NCI-H524 (cell line): Measurements from ENCODE around the gene TRIO.

Experiments used
- DNase-seq, 2 experiments: peaks; one replicate each; lab custom pipeline; 2025; lab: John Stamatoyannopoulos, UW

TRIO gene

DNA sequence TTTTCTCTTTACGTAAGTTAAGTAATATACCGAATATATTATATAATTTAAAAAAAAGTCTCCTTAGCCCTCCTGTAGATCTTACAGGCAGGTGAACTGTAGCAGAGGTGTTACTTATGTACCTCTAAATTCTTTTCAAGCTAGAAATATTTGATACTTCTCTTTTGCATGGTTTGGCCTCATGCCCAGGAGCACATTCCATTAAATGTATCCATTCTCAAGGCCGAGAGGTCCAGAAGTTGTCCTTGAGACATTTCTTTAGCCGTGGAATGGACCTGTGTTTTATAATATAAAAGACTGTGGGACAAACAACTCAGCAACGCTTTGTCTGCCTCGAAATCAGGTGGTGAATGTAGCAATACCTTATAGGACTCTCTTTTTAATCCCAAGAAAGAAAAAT lies 184.5 kb downstream of the TRIO start:
- no peak for DNase-seq

DNA sequence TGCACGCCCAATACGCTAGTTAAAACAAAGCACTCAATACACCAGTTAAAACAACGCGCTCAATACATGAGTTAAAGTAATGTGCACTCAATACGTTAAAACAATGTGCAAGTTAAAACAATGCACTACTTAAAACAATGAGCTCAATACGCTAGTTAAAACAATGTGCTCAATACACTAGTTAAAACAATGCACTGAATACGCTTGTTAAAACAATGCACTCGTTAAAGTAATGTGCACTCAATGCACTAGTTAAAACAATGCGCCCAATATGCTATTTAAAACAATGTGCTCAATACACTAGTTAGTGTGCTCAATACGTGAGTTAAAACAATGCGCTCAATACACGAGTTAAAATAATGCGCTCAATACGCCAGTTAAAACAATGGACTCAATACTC lies 185.0 kb downstream of the TRIO start:
- DNase-seq, result no peak

DNA sequence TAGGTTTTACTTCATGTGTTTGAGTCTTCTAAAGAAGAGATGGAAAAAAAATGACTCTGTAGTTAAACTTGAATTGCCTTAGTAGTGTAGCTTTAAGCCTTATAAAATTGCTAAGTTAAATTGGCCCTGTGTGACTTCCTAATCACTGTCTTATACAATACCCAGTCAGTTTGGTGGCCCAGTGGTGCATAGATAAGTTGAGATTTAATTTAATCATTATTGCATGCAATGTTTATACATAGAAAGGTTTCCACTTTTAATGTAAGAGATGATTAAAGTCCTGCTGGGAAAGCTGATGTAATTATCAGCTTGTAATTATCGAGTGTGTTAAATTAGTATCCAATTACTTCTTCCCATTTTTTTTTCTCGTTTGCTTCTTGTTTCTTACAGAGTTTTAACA lies 187.1 kb downstream of the TRIO start:
- no peak for DNase-seq

DNA sequence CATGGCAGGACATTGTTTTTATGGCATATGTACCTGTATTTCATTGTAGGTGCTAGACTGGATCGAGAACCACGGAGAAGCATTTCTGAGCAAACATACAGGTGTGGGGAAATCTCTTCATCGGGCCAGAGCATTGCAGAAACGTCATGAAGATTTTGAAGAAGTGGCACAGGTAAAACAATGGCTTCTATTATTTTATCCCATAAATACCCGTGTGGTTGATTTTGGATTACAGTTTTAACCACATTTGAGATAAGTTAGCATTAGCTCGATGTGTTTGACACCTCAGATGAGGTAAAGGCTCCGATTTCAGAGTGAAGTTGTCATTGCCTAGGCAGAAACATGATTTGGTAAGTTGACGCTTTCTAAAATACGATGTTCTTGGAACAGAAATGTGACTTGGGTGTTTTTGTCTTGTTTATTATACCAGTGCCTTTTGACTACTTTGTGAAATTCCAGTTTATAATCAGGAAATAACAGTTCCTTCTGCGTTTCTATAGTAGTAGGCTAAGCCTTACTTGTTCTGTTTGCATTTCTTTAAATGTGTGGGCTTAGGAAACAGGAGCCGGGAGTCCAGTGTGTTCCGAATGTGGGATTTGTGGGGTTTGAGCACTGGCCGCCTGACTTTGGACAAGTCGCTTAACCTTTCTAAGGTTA lies 187.7 kb downstream of the TRIO start:
- DNase-seq, result no peak

DNA sequence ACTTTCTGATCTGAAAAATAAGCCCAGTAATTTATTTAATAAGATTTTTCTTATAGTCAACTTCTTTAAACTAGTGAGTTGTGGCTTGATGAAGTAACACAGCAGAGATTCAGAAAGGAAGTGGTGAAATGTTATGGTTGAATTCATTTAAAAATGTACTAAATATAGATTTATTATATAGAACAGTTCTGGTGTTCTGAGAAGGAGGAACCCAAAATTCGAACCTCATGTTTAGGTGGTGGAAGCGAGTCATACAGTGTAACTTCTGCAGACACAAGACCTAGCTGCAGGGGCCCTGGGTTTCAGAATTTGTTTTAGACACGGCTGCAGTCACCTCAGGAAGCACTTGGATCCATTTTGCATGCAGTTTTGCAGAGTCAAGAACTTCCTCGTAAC lies 188.2 kb downstream of the TRIO start:
- DNase-seq, result no peak

DNA sequence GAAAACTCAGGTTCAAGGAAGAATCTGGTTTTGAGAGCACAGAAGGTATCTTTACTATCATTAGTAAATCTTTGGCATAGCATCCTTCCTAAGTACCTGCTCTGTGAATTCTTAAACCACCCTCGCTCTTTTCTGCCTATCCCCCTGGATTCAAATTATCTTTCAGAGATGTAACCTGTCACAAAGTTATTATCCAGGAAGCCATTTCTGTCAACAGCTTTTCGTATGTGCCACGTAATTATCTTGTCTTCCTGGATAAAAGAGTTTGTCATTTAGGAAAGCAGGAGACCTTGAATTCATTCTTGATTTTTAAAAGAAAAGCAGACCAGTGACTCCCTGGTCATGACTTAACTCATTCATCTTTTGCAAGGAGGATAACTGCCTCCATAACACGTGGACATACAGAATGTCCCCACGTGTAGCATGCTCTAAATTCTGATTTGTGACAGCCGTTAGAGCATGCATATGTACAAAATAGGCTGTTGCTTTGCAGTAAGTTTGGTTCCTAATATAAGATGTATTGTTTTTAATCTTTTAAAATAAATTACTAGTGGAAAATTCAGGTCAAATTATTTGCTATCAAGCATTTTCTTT lies 189.0 kb downstream of the TRIO start:
- no peak for DNase-seq

DNA sequence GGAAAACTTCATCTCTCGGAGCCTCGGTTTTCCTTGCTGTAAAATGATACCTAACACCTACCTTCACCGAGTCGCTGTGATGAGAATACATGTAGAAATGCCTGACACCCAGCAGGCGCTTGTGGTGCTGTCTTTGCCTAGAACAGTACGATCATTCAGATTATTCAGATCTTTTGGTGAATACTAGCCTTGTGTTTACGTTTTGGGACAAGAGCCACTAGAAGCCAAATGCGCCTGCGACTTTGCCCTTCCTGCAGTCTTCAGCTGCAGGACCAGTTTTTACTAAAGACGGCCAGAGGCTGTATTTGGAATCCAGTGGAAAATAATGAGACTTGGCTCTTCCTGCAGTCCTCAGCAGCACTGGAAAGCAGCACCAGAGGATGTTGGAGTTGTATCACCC lies 189.6 kb downstream of the TRIO start:
- no peak for DNase-seq

DNA sequence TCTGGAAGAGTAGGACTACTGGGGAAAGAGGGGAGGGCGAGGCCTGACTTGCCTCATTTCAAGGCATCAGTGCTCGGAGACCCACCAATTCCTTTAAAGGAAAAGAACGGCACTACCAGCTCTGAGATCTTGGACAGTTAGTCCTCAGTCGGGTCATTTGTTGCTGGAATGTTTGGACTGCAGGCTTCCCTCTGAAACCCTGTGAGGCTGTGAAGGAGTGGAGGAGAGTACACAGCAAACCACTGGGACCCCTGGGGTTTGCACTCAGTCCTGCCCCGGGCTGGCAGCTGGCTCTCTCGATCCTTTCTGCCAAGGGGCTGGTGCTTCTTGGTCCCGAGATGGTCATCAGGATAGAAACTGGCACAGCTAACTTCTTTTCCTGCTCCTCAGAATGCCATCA lies 194.5 kb downstream of the TRIO start:
- no peak for DNase-seq

DNA sequence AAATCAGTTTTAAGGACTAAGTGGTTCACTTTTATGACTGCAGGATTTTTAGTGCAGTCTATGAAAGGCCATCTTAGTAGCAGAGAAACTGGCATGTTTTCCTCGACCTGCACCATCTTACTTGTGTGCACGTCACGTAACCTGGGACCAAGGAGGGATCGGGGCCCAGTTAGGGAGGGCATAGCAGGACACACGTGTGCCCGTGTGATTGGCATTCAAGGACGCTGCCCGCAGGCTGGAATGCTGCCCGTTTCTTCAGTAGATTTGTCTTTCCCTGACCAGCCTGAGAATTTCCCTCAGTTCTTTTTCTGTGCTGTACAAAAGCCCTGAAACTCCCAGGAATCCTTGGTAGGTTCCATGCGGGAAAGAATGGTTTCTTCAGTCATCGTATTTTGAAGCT lies 196.3 kb downstream of the TRIO start:
- DNase-seq, result no peak

DNA sequence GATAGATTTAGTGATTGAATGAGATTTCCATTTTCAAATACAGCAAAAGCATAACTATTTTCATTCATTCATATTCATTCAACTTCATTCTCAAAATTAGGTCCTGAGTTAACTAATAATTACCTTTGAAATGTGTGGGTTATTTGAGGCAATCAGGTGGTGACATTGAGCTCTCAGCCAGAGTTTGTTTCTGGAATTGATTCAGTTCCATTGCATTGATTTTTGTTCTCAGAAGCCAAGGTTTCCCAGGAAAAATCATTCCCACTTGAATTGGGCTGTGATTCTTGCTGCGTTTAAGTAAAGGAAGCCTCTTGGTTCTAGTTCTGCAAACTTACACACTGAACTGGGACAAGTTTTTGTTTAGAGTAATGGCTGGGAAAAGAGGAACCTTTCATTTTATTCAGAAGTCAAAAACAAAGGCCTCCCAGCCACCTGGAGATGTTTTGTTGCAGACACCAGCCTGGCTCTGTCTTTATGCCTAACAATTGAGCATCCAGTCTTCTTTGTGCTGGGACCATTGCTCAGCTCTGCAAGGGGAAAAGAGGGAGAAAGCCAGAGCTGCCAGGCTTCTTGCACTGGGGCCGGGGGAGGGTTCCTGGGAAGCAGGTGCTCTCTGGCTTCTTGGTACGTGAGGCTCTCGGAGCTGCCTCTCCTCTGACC lies 198.6 kb downstream of the TRIO start:
- DNase-seq, result no peak

DNA sequence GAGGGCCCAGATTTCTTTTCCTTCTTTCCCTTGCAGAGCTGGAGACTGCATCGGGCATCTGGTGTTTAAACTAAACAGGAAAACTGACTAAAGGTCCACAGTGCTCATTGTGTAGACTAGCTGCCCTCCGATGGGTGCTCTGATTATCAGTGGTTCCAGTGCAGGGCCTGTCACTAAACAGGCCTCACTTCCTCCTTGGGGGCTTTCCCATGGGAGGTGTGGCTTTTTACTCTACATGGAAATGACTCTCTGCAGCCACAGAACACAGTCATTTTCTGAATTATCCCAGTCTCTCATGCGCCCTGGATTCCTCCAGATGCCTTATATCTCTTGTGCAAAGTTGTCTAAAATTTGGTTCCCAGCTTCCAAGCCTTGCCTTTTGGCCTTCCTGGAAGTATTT lies 199.2 kb downstream of the TRIO start:
- DNase-seq, result no peak

DNA sequence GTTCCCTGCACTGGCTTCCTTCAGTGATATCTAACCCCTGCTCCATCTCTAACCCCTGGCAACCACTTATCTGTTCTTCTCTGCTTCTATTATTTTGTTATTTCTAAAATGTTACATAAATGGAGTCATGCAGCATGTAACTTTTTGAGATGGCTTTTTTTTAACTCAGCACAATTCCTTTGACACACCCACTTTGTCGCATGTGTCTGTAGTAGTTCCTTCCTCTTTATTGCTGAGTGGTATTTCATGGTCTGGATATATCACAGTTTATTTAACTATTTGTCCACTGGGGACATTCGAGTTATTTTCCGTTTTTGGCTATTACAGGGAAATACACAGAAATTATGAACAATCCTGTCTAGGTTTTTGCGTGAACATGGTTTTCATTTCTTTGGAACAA lies 200.2 kb downstream of the TRIO start:
- DNase-seq, result no peak

DNA sequence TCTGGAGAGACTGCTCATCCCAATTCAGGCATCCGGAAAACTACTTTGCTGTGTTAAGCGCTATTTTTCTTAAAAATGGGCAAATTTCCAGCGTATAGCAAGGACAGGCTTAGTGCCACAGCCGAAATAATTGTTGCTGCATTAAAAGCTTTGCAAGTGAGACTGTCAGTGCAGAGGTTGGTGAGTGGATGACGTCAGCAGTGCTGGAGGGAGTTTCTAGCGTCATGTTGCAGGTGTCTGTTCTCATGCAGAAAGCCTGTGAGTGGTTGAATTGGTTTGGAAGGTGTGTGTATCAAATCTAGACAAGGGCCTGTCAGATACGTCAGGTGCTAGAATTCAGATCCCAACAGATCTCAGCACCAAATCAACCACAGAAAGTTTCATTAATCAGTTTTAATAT lies 204.4 kb downstream of the TRIO start:
- no peak for DNase-seq

DNA sequence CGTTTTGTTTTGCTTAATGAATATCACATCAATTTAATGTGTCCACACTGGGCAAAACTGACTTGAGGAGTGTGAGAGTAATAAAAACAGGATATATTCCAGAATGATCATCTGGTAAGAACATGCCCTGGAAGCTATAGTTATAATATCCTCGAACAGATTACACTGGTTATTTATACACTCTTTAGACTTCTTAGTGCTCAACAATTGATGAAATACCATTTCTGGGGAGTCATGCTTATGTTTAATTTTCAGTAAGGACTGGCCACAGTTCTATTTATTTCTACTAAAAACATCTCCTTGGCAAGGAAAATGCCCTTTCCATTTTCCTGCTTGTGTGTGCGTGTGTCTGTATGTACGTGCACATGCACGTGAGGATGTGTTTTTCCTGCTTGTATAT lies 205.0 kb downstream of the TRIO start:
- no peak for DNase-seq

DNA sequence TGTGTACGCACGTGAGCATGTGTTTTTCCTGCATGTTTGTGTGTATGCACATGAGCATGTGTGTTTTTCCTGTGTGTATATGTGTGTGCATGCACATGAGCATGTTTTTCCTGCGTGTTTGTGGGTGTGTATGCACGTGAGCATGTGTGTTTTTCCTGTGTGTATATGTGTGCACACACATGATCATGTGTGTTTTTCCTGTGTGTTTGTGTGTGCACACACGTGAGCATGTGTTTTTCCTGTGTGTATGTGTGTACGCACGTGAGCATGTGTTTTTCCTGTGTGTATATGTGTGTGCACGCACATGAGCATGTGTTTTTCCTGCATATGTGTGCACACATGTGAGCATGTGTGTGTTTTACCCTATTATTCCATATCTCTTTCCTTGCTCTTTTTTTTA lies 205.9 kb downstream of the TRIO start:
- no peak for DNase-seq

DNA sequence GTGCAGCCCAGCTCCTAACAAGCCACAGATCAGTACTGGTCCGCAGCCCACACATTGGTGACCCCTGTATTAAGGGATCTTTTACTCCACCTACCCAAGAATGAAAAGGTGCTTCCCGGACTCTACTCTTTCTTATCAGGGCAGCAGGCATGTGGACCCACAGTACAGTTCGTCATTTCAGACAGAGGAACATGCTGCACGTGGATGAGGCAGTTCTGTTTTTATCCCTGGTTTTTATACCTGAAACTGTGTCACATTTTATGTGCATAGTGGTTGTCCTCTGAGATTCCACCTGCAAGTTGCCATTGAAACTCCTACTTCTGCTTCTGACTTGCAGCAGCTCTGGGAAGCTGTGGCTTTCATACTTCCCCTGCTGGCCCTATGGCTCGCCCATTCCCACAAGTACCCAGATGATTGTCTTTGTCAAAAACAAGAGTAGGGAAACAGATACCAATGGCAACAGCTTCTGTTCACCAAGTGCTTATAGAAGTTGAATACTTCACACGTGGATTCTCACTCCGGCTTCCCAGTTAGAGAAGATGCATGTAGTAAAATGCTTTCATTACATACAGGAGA lies 208.0 kb downstream of the TRIO start:
- DNase-seq, result no peak

DNA sequence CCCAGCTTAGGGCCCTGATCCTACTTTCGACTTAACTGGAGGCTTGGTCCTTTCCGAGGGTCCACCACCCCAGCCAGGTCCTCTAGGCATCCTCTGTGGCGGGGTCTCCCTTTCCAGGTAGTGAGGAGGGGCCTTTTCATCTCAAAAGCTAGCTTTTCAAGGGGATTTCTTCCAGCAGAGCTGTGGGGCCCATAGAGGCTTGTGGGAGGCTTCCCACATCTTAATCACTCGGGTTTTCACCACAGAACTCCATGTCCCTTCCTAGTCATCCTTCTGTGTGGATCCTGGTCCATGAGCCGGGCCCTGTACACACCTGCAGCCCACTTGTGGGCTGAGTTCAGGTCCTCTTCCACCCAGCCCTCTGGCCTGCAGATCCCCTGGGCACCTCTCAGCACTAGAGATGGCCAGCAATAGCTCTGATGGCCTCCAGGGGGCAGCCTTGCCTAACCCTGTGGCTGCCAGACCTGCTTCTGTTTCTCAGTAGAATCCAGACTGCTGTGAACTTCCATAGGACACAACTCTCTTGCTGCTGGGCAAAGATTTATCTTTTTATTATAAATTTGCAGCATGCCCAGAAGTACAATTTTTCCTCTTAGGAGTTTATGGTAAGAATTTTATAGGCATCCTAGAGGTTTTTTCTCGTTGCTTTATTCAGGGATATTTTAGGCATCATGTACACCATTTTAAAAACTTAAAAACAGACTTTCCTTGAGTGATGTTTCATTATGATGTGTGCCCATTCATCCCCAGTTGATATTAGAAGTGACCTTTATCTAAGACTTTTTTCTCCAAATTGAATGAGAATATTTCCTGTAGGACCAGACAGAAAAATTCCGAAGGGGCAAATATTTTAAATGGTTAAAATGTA lies 208.9 kb downstream of the TRIO start:
- peak; percentile 26 to 68 for DNase-seq

DNA sequence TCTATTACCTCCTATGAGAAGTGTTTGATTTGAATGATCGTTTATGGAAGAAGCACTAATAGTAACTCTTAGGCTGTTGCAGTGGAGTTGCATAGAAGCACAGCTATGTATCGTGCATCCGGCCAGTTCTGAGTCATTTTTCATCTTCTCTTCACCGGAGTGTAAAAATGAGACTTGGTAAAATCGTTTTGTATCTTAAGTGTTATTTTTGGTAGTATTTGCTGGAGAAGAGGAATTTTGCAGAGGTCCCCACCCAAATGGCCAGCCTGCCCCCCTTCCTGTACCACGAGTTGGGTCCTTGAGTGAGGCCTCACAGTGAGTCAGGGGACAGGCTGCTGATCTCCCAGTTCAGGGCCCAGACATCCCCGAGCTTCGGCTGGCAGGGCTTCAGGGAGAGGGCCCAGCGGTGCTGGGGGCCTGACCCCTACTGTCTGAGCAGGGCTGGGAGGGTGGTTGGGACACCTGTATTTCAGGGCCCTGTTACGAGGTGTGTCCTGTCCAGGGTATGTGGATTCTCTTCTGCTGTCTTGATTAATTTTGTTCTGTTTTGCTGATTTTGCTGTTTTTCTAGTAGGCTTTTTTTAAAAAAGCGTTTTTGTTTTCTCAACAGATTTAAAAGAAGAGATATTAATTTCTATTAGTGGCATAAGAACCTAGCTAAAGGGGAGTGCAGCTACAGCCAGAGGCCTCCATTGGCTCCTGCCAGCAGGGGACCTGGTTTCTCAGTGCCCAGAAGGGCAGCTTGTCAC lies 210.8 kb downstream of the TRIO start:
- DNase-seq, result no peak

DNA sequence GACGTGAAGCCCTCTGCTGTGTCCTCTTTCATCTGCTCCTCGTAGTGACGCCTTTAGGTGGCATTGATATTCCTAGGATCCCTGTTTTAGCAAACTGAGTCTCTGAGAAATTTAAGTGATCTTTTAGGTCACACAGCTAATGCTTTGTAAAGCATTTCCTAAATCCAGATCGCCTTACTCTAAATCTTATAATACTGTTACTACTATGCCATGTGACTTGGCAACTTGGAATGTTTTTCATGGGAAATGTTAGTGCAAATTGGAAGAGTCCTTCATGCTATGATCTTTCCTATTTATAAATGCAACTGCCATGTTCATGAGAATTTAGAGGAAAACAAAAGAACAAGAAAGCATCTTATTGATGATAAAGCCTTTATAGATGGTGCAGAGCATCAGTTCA lies 212.2 kb downstream of the TRIO start:
- DNase-seq, result no peak

DNA sequence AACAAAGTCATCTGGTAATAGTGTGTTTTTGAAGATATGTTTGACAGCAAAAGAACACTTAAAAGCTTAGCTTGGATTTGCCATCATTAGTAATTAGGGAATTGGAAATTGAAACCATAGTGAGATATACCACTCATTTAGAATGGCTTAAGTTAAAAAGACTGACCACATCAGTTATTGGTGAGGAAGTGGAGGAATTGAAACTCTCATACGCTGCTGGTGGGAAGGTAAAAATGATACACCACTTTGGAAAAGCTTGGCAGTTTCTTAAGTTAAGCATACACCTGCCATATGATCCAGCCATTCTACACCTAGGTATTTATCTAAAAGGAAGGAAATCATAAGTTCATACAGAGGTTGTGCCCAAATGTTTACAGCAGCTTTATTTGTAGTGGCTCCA lies 213.2 kb downstream of the TRIO start:
- DNase-seq, result no peak

DNA sequence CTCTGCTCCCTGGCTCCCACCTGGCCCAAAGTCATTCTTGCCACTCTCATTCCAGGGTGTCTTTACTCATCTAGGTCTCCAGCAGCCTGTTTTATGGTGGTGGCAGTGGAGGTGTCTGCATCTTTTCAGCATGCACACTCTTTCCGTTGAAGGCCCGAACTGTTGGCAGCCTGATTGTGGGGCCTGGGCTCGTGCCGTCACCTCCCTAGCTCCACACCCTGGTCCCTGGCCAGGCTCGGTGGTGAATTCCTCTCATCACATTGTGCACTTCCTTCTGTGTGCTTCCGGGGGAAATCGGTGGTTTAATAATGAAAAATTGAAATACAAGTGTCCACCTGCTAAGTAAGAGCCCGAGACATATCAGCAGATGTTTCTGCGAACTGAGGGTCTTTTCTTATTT lies 214.3 kb downstream of the TRIO start:
- no peak for DNase-seq

DNA sequence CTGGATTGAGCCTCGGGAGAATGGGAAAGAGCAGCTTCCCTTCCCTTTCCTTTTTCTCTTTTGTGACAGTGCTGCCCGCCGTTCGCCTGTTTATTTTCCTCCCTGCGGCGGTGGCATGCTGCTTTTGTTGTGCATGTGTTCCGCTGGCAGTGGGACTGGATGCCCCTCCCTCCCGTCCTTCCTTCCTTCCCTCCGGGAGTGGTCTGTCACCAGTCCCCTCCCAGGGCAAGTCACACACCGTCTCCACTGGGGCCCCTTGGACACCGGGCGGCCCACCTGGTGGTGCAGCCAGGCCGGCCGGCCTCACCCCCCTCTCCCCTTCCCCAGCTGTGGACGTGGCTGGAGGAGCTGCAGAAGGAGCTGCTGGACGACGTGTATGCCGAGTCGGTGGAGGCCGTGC lies 214.7 kb downstream of the TRIO start:
- DNase-seq, result no peak
